Endothelial cell (in vitro differentiated cells): ENCODE data around the gene TRIM17. TPM values are rescaled to one million over a fixed set of nuclear protein-coding genes. Genes with fewer than 3 reads are reported as not detected.

Source experiments
- DNase-seq: peaks from one replicate; pipeline ENCODE4 v3.0.0; 2021; ENCODE audit warnings: low spot score
- H3K27ac Mint-ChIP-seq: one replicate; pipeline ENCODE4 v1.8.0; 2021; ENCODE audit warnings: mixed read lengths, inconsistent platforms; ENCODE audit not compliant: unreplicated experiment
- H3K27me3 Mint-ChIP-seq: one replicate; pipeline ENCODE4 v1.8.0; 2021; ENCODE audit warnings: mild to moderate bottlenecking, moderate library complexity, mixed read lengths, inconsistent platforms; ENCODE audit not compliant: unreplicated experiment
- H3K36me3 Mint-ChIP-seq: one replicate; pipeline ENCODE4 v1.8.0; 2021; ENCODE audit warnings: mild to moderate bottlenecking, low read depth, mixed read lengths, inconsistent platforms; ENCODE audit not compliant: unreplicated experiment
- H3K4me1 Mint-ChIP-seq: one replicate; pipeline ENCODE4 v1.8.0; 2021; ENCODE audit warnings: mild to moderate bottlenecking, mixed read lengths, inconsistent platforms; ENCODE audit not compliant: unreplicated experiment
- H3K4me3 Mint-ChIP-seq: one replicate; pipeline ENCODE4 v1.8.0; 2021; ENCODE audit warnings: mild to moderate bottlenecking, mixed read lengths, inconsistent platforms; ENCODE audit not compliant: unreplicated experiment
- H3K9me3 Mint-ChIP-seq: one replicate; pipeline ENCODE4 v1.8.0; 2021; ENCODE audit warnings: mixed read lengths, inconsistent platforms; ENCODE audit not compliant: unreplicated experiment
- CTCF ChIP-seq: fragments of 200-600 bp; sonication (generic); IDR thresholded peaks from one replicate; pipeline ENCODE4 v1.5.0; 2021; ENCODE audit warnings: antibody characterized with exemption; ENCODE audit not compliant: unreplicated experiment
- total RNA-seq: library from RNA; stranded (reverse); fragmentation: NEBNext Ultra II Directional; extraction: Animal tissue kit (Norgen Biotek cat#: 25700); gene quantifications from one replicate; pipeline ENCODE4 v1.2.1, GENCODE V29; 2021; ENCODE audit not compliant: unreplicated experiment

The TRIM17 gene
- total RNA-seq, 1 donor from 2014 or later: 2.3 TPM

GRCh38 chr1:228367798-228368791, 48.6 kb downstream of the TRIM17 start:
- peaks cover 5% of the 10 kb centered on the region for H3K27me3 Mint-ChIP-seq
- peak overlapping the region; percentile 75 for H3K27ac Mint-ChIP-seq
- TF ChIP-seq CTCF: no peak
- H3K4me1 Mint-ChIP-seq: peaks cover 3% of the 10 kb centered on the region
- DNase-seq: no peak
- H3K9me3 Mint-ChIP-seq: no peaks in the 10 kb centered on the region
- no peak overlapping the region for H3K4me3 Mint-ChIP-seq
- no peaks in the 10 kb centered on the region for H3K36me3 Mint-ChIP-seq

- H3K27me3 Mint-ChIP-seq: peaks cover 5% of the 10 kb centered on the region
- DNase-seq: no peak
- peaks cover 3% of the 10 kb centered on the region for H3K4me1 Mint-ChIP-seq
- H3K36me3 Mint-ChIP-seq: no peaks in the 10 kb centered on the region
- H3K27ac Mint-ChIP-seq: no peak overlapping the region
- TF ChIP-seq CTCF: no peak
- no peaks in the 10 kb centered on the region for H3K9me3 Mint-ChIP-seq
- no peak overlapping the region for H3K4me3 Mint-ChIP-seq
These were observed 49.6 kb downstream of the TRIM17 start for GRCh38 chr1:228366866-228367741.

GRCh38 chr1:228366062-228366865, 50.4 kb downstream of the TRIM17 start:
- no peak for DNase-seq
- no peak for TF ChIP-seq CTCF
- H3K4me3 Mint-ChIP-seq: no peak overlapping the region
- H3K27me3 Mint-ChIP-seq: peaks cover 5% of the 10 kb centered on the region
- no peaks in the 10 kb centered on the region for H3K36me3 Mint-ChIP-seq
- no peak overlapping the region for H3K27ac Mint-ChIP-seq
- H3K9me3 Mint-ChIP-seq: no peaks in the 10 kb centered on the region
- H3K4me1 Mint-ChIP-seq: peaks cover 3% of the 10 kb centered on the region

- Mint-ChIP-seq H3K27ac (no peak overlapping the region), H3K9me3 (no peaks in the 10 kb centered on the region), H3K36me3 (no peaks in the 10 kb centered on the region), H3K4me1 (peaks cover 3% of the 10 kb centered on the region), H3K27me3 (peaks cover 5% of the 10 kb centered on the region), H3K4me3 (no peak overlapping the region)
- no peak for DNase-seq
- TF ChIP-seq CTCF: no peak
These were observed 51.2 kb downstream of the TRIM17 start for GRCh38 chr1:228365271-228366061.
